CD14-positive monocyte (primary cell): ENCODE data around the gene ZNF117. TPM values are rescaled to one million over a fixed set of nuclear protein-coding genes. Genes with fewer than 3 reads are reported as not detected.
"Not testable (repeated sequence)": the region's sequence is repeated elsewhere in the genome, so short reads cannot be mapped to it uniquely, and the experiment has no call there.

Experiments
- DNase-seq, 3 donors: peaks; one replicate each; pipeline ENCODE4 v3.0.0-alpha.2; 2011 to 2022
- H2AFZ ChIP-seq: 2 replicates; pipeline ENCODE4 v1.6.0; 2012; ENCODE audit warnings: mild to moderate bottlenecking, low read depth, low read length, inconsistent platforms; ENCODE audit not compliant: insufficient read depth, poor library complexity, severe bottlenecking
- H3K27ac ChIP-seq, 2 donors: 1 replicate in 1 of 2; 2 replicates in 1 of 2; pipeline ENCODE4 v1.5.1; 2012 to 2013; ENCODE audit warnings: low read length in 2 of 2, control low read depth in 1 of 2, inconsistent platforms in 1 of 2, low read depth in 1 of 2, mild to moderate bottlenecking in 1 of 2
- H3K27me3 ChIP-seq, 2 donors: one replicate each; pipeline versions ENCODE4 v1.6.0 to v1.6.1; 2011 to 2013; ENCODE audit warnings: low read length in 2 of 2; ENCODE audit not compliant: control insufficient read depth in 2 of 2, insufficient read depth in 2 of 2
- H3K36me3 ChIP-seq, 2 donors: replicated peaks in 1 of 2; 1 replicate in 1 of 2; 2 replicates in 1 of 2; pipeline versions ENCODE4 v1.5.1 to v1.6.1; 2012 to 2013; ENCODE audit warnings: low read length in 2 of 2, control low read depth in 1 of 2, inconsistent platforms in 1 of 2, mild to moderate bottlenecking in 1 of 2; ENCODE audit not compliant: insufficient read depth in 2 of 2, control insufficient read depth in 1 of 2
- H3K4me1 ChIP-seq, 2 donors: 1 replicate in 1 of 2; 2 replicates in 1 of 2; pipeline versions ENCODE4 v1.5.1 to v1.6.1; 2012 to 2013; ENCODE audit warnings: low read length in 2 of 2, control low read depth in 1 of 2, inconsistent platforms in 1 of 2, mild to moderate bottlenecking in 1 of 2, moderate library complexity in 1 of 2; ENCODE audit not compliant: insufficient read depth in 2 of 2, control insufficient read depth in 1 of 2
- H3K4me2 ChIP-seq: replicated peaks from 2 replicates; pipeline ENCODE3; 2012; ENCODE audit warnings: low read length, moderate library complexity, mild to moderate bottlenecking; ENCODE audit not compliant: poor library complexity, severe bottlenecking; ENCODE audit errors: extremely low read depth
- H3K4me3 ChIP-seq, 3 experiments: fragments of 200-600 bp in 1 of 3; sonication (generic) in 1 of 3; replicated peaks in 1 of 3; 1 replicate in 2 of 3; 2 replicates in 1 of 3; pipeline ENCODE4 v1.5.1; 2011 to 2013; ENCODE audit warnings: low read length in 3 of 3, mild to moderate bottlenecking in 3 of 3, control low read depth in 2 of 3, low read depth in 2 of 3, inconsistent platforms in 1 of 3, moderate library complexity in 1 of 3
- H3K79me2 ChIP-seq: 2 replicates; pipeline ENCODE4 v1.6.0; 2012; ENCODE audit warnings: mild to moderate bottlenecking, control low read depth, inconsistent platforms, low read length, moderate library complexity; ENCODE audit not compliant: insufficient read depth
- H3K9ac ChIP-seq: 2 replicates; pipeline ENCODE4 v1.6.0; 2017; ENCODE audit warnings: low read length, mild to moderate bottlenecking; ENCODE audit not compliant: insufficient read depth, poor library complexity, severe bottlenecking
- H3K9me3 ChIP-seq, 2 donors: replicated peaks in 1 of 2; 1 replicate in 1 of 2; 2 replicates in 1 of 2; pipeline versions ENCODE4 v1.5.1 to v1.6.1; 2012 to 2013; ENCODE audit warnings: low read length in 2 of 2, control low read depth in 1 of 2; ENCODE audit not compliant: control insufficient read depth in 1 of 2, insufficient read depth in 1 of 2
- H4K20me1 ChIP-seq: 2 replicates; pipeline ENCODE4 v1.6.0; 2012; ENCODE audit warnings: mild to moderate bottlenecking, low read length, control low read depth, moderate library complexity; ENCODE audit not compliant: insufficient read depth
- H3K27ac Mint-ChIP-seq, 7 donors: one replicate each; pipeline ENCODE4 v1.8.0; 2020; ENCODE audit warnings: mild to moderate bottlenecking in 7 of 7, mixed read lengths in 7 of 7, moderate library complexity in 6 of 7, inconsistent platforms in 2 of 7
- H3K27me3 Mint-ChIP-seq, 3 donors: one replicate each; pipeline ENCODE4 v1.8.0; 2021 to 2022; ENCODE audit warnings: low read depth in 3 of 3, mild to moderate bottlenecking in 3 of 3, mixed read lengths in 3 of 3, moderate library complexity in 3 of 3, inconsistent platforms in 1 of 3
- H3K36me3 Mint-ChIP-seq, 2 donors: one replicate each; pipeline ENCODE4 v1.8.0; 2020; ENCODE audit warnings: mixed read lengths in 2 of 2, inconsistent platforms in 1 of 2, mild to moderate bottlenecking in 1 of 2
- H3K4me1 Mint-ChIP-seq: one replicate; pipeline ENCODE4 v1.8.0; 2020; ENCODE audit warnings: mild to moderate bottlenecking, mixed read lengths
- H3K4me3 Mint-ChIP-seq, 2 donors: one replicate each; pipeline ENCODE4 v1.8.0; 2020; ENCODE audit warnings: mild to moderate bottlenecking in 2 of 2, mixed read lengths in 2 of 2, moderate library complexity in 1 of 2
- H3K9me3 Mint-ChIP-seq, 7 donors: one replicate each; pipeline ENCODE4 v1.8.0; 2020 to 2022; ENCODE audit warnings: mixed read lengths in 7 of 7, mild to moderate bottlenecking in 6 of 7, moderate library complexity in 6 of 7, inconsistent platforms in 2 of 7
- WGBS: methylation state at CpG from one replicate; pipeline ENCODE4 v1.1.5; 2013; ENCODE audit warnings: missing lambda C conversion rate; ENCODE audit not compliant: insufficient coverage; 5-methylcytosine and 5-hydroxymethylcytosine counted together
- intact Hi-C, 2 donors: fragments of 100-400 bp; cut with micrococcal nuclease; formaldehyde crosslinking; loops; one replicate each; pipeline versions ENCODE4 v1.15.0 to v1.15.1; 2023
- polyA plus RNA-seq, 3 donors: library from polyadenylated mRNA; depleted of rRNA in 1 of 3; unstranded in 2 of 3; stranded (reverse) in 1 of 3; fragments of 300-500 nt in 2 of 3; fragments of >200 nt in 1 of 3; fragmentation: Illumina TruSeq in 2 of 3; gene quantifications; 1 replicate in 2 of 3; 2 replicates in 1 of 3; pipeline ENCODE4 v1.2.3, GENCODE V29; 2012 to 2021
- TF ChIP-seq, protein P1 (sequence below): fragments of 200-600 bp; IDR thresholded peaks from one replicate; pipeline ENCODE4 v1.8.0; 2022; ENCODE audit warnings: antibody characterized with exemption, mild to moderate bottlenecking

ZNF117 gene
- polyA plus RNA-seq, 3 donors, result 0.37 to 8.7 (median 0.64) TPM

DNA sequence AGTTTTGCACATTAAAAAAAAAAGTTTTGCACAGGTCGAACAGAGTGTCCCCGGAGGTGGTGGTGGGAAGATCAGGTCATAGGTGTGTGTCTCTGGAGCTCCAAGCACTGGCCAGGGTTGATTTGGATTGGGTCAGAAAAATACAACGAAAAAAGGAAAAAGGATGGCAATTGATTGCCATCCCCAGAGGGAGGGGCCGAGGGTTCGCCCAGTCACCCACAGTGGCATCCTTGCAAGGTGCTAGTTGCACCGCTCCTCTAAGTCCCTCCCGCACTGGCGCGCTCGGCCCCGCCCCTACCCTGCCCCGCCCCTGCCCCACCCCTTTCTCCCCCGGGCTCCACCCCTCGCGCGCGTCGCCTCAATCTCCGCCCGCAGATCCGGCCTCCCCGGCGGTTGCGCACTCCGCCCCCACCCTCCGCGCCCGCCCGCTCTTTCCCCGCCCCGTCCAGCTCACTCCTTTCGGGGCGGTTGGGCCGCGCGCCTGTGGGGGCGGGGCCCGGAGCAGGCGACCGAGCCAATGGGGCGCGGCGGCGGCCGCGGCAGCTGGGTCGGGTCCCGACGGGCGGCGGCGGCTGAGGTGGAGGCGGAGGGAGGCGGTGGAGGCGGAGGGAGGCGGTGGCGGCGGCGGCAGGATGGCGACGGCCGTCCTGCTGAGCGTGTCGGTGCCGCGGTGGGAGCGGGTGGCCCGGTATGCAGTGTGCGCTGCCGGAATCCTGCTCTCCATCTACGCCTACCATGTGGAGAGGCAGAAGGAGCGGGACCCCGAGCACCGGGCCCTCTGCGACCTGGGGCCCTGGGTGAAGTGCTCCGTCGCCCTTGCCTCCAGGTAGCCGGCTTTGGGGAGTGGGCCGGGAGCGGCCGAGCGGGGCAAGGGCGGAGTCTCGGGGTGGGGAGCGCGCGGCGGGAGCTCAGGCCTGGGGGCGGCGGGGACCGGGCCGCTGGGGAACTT, 47.2 kb upstream of the ZNF117 start:
- no peaks in the 10 kb centered on the region for H3K9me3 ChIP-seq
- no peaks in the 10 kb centered on the region for H3K36me3 ChIP-seq
- Mint-ChIP-seq H3K4me3 (peak overlapping the region; percentile 77 to 79), H3K27me3 (peaks cover 0 to 5% (median 0%) of the 10 kb centered on the region in 3 donors), H3K27ac (peak overlapping the region; percentile 91 to 99 (median 97)), H3K4me1 (peaks cover 38% of the 10 kb centered on the region), H3K36me3 (peaks cover 0 to 2% of the 10 kb centered on the region in 2 donors), H3K9me3 (peaks cover 4 to 13% (median 6%) of the 10 kb centered on the region in 7 donors)
- peaks cover 28 to 35% of the 10 kb centered on the region in 2 donors for H3K4me1 ChIP-seq
- TF ChIP-seq, protein P1, sequence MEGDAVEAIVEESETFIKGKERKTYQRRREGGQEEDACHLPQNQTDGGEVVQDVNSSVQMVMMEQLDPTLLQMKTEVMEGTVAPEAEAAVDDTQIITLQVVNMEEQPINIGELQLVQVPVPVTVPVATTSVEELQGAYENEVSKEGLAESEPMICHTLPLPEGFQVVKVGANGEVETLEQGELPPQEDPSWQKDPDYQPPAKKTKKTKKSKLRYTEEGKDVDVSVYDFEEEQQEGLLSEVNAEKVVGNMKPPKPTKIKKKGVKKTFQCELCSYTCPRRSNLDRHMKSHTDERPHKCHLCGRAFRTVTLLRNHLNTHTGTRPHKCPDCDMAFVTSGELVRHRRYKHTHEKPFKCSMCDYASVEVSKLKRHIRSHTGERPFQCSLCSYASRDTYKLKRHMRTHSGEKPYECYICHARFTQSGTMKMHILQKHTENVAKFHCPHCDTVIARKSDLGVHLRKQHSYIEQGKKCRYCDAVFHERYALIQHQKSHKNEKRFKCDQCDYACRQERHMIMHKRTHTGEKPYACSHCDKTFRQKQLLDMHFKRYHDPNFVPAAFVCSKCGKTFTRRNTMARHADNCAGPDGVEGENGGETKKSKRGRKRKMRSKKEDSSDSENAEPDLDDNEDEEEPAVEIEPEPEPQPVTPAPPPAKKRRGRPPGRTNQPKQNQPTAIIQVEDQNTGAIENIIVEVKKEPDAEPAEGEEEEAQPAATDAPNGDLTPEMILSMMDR, result no peak
- intact Hi-C loops, result loop anchor here (5.0 kb wide), 2 partner anchors 36 to 41 kb away; no protein-coding TSS in a partner anchor
- WGBS, result 4% methylated on average over 43 of the region's 92 CpGs
- peak overlapping the region; percentile 70 for H2AFZ ChIP-seq
- peak overlapping the region; percentile 91 for H3K27ac ChIP-seq
- peak overlapping the region; percentile 50 for H3K4me2 ChIP-seq
- H3K27me3 ChIP-seq, result no peaks in the 10 kb centered on the region
- peak overlapping the region; percentile 69 to 78 (median 70) for H3K4me3 ChIP-seq
- DNase-seq, result peak; percentile 86 to 96 (median 96)
- H3K79me2 ChIP-seq, result peaks cover 26% of the 10 kb centered on the region
- H3K9ac ChIP-seq, result peak overlapping the region; percentile 76
- H4K20me1 ChIP-seq, result no peaks in the 10 kb centered on the region

GRCh38 chr7:65036526-65036925, 45.7 kb upstream of the ZNF117 start:
- peaks cover 4 to 14% (median 7%) of the 10 kb centered on the region in 7 donors for H3K9me3 Mint-ChIP-seq
- not testable (repeated sequence) for H3K27me3 Mint-ChIP-seq, H3K36me3 Mint-ChIP-seq, H3K27me3 ChIP-seq, H3K36me3 ChIP-seq, H4K20me1 ChIP-seq, H3K4me2 ChIP-seq, H3K9me3 ChIP-seq
- H3K4me1 ChIP-seq, result peaks cover 28 to 35% of the 10 kb centered on the region in 2 donors
- peaks cover 18% of the 10 kb centered on the region for H3K79me2 ChIP-seq
- WGBS, result no CpG with 5 or more reads among the region's 2 CpGs
- peak overlapping the region; percentile 91 for H3K27ac ChIP-seq
- H3K4me3 ChIP-seq, result peak overlapping the region; percentile 22 to 66 (median 35)
- peak overlapping the region; percentile 91 to 99 (median 97) for H3K27ac Mint-ChIP-seq
- peak overlapping the region; percentile 50 for H2AFZ ChIP-seq
- H3K4me3 Mint-ChIP-seq, result peak overlapping the region; percentile 62 to 83
- H3K4me1 Mint-ChIP-seq, result peaks cover 35% of the 10 kb centered on the region
- H3K9ac ChIP-seq, result peak overlapping the region; percentile 56
- intact Hi-C loops, result loop anchor here (5.0 kb wide), 2 partner anchors 34 to 39 kb away; no protein-coding TSS in a partner anchor
- DNase-seq, result peak; percentile 69 to 85 (median 78)

GRCh38 chr7:65035469-65035868, 44.6 kb upstream of the ZNF117 start:
- H3K4me3 Mint-ChIP-seq, H3K27me3 ChIP-seq, H3K4me2 ChIP-seq, H3K9ac ChIP-seq, H3K27me3 Mint-ChIP-seq, H3K36me3 Mint-ChIP-seq, H2AFZ ChIP-seq, H3K36me3 ChIP-seq, H4K20me1 ChIP-seq, H3K9me3 ChIP-seq, DNase-seq: not testable (repeated sequence)
- Mint-ChIP-seq H3K4me1 (peaks cover 40% of the 10 kb centered on the region), H3K27ac (peak overlapping the region; percentile 91 to 99 (median 97)), H3K9me3 (peaks cover 4 to 14% (median 7%) of the 10 kb centered on the region in 7 donors)
- H3K4me3 ChIP-seq, result peak overlapping the region in 1 of 3 experiments; percentile 66
- peaks cover 18% of the 10 kb centered on the region for H3K79me2 ChIP-seq
- H3K4me1 ChIP-seq, result peaks cover 28 to 35% of the 10 kb centered on the region in 2 donors
- intact Hi-C loops, result loop anchor here (5.0 kb wide), 2 partner anchors 33 to 38 kb away; no protein-coding TSS in a partner anchor
- H3K27ac ChIP-seq, result peak overlapping the region; percentile 91
